OCI-LY3 (cell line): ENCODE results near the gene STK17A.

Experiments used
- EZH2phosphoT487 ChIP-seq: fragments of 200-600 bp; shearing (Covaris generic); IDR thresholded peaks from 2 replicates; pipeline ENCODE4 v1.6.1; 2018; ENCODE audit warnings: antibody characterized with exemption, mixed run types, low read depth
- TF ChIP-seq, protein P1 (sequence below): fragments of 200-600, 300-600 bp; sonication (generic); IDR thresholded peaks from 2 replicates; pipeline ENCODE4 v1.5.1; 2014; ENCODE audit warnings: antibody characterized with exemption, low read length, low read depth

DNA sequence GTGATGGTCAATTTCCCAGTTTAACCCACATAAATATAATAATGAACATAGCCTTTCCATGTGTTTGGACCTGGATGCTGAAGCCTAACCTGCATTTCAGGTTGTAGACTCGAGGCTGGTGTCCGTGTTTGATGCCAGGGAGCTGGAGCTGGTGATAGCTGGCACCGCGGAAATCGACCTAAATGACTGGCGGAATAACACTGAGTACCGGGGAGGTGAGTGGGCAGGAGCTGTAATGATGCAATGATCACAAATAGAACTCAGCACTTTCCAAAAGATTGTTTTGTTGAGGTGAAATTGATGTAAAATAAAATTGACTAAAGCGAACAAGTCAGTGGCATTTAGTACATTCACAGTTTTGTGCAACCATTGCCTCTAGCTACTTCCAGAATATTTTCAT lies 30.8 kb upstream of the STK17A start:
- TF ChIP-seq, protein P1, sequence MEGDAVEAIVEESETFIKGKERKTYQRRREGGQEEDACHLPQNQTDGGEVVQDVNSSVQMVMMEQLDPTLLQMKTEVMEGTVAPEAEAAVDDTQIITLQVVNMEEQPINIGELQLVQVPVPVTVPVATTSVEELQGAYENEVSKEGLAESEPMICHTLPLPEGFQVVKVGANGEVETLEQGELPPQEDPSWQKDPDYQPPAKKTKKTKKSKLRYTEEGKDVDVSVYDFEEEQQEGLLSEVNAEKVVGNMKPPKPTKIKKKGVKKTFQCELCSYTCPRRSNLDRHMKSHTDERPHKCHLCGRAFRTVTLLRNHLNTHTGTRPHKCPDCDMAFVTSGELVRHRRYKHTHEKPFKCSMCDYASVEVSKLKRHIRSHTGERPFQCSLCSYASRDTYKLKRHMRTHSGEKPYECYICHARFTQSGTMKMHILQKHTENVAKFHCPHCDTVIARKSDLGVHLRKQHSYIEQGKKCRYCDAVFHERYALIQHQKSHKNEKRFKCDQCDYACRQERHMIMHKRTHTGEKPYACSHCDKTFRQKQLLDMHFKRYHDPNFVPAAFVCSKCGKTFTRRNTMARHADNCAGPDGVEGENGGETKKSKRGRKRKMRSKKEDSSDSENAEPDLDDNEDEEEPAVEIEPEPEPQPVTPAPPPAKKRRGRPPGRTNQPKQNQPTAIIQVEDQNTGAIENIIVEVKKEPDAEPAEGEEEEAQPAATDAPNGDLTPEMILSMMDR = no peak
- no peak for TF ChIP-seq EZH2phosphoT487
